ENCODE data around the gene FMR1NB.

- TF ChIP-seq RAD21 (IDR thresholded peaks at IDR 0.05 in 1 of 2, conservative IDR thresholded peaks at IDR 0.05 in 1 of 2; ENCODE audit: low read depth in 2 of 2, low read length in 2 of 2) (no peak), GTF2F1 (IDR thresholded peaks at IDR 0.05; ENCODE audit: borderline replicate concordance, low read depth, low read length) (no peak), CTCF (IDR thresholded peaks at IDR 0.05; ENCODE audit: control extremely low read depth in 1 of 3, insufficient read depth in 1 of 3, low read depth in 1 of 3, low read length in 3 of 3) (no peak), EZH2 (IDR thresholded peaks at IDR 0.05; ENCODE audit: low read depth, low read length, severe bottlenecking) (no peak), BRCA1 (IDR thresholded peaks at IDR 0.05; ENCODE audit: low read depth, low read length) (no peak), MAX (IDR thresholded peaks at IDR 0.05) (no peak), CBX8 (IDR thresholded peaks at IDR 0.05; ENCODE audit: borderline replicate concordance, low read depth, low read length) (no peak), YY1 (IDR thresholded peaks at IDR 0.05; ENCODE audit: low read depth, low read length) (no peak), EP300 (IDR thresholded peaks at IDR 0.05; ENCODE audit: borderline replicate concordance in 1 of 2, low read depth in 2 of 2, low read length in 2 of 2) (no peak), POLR2AphosphoS5 (IDR thresholded peaks at IDR 0.05; ENCODE audit: low read depth, low read length) (no peak), ATF3 (IDR thresholded peaks at IDR 0.05; ENCODE audit: insufficient read depth, low read depth, low read length) (no peak)
Measured at GRCh38 chrX:148024425-148025148, 43.5 kb downstream of the FMR1NB start.
